Measurements from ENCODE around the gene PDGFB. TPM values are rescaled to one million over a fixed set of nuclear protein-coding genes. Genes with fewer than 3 reads are reported as not detected.

PDGFB gene
- total and polyA plus RNA-seq, 8 donors, result 1.2 to 58.5 (median 3.9) TPM

- intact Hi-C loops (cut with DNase I; ENCODE audit: low total_unique reads), result no loop called here
- H3K4me1 ChIP-seq, result peaks cover 0 to 25% (median 13%) of the 10 kb centered on the region in 4 donors
- 61 to 87% (median 83%) methylated on average over 5 to 9 of the region's 9 CpGs for WGBS, 5 donors
- H3K36me3 ChIP-seq, result no peaks in the 10 kb centered on the region
- DNase-seq, result no peak
- TF ChIP-seq POLR2A (IDR thresholded peaks at IDR 0.05) (no peak), POLR2AphosphoS5 (IDR thresholded peaks at IDR 0.05) (no peak), CTCF (IDR thresholded peaks at IDR 0.05) (no peak), EP300 (IDR thresholded peaks at IDR 0.05) (no peak)
- no peaks in the 10 kb centered on the region for H3K9me3 ChIP-seq
- H3K27me3 ChIP-seq, result peaks cover 0 to 17% (median 0%) of the 10 kb centered on the region in 3 donors
- no peak overlapping the region for H3K4me3 ChIP-seq
- no peak overlapping the region for H3K27ac ChIP-seq
Observed at GRCh38 chr22:39209756-39210155, 35.0 kb downstream of the PDGFB start.

- 80 to 84% (median 83%) methylated on average over 9 to 11 of the region's 11 CpGs for WGBS, 5 donors
- DNase-seq, result no peak
- H3K36me3 ChIP-seq, result no peaks in the 10 kb centered on the region
- H3K27me3 ChIP-seq, result peaks cover 0 to 3% (median 0%) of the 10 kb centered on the region in 3 donors
- H3K4me1 ChIP-seq, result peaks cover 0 to 17% (median 10%) of the 10 kb centered on the region in 4 donors
- H3K9me3 ChIP-seq, result no peaks in the 10 kb centered on the region
- H3K27ac ChIP-seq, result no peak overlapping the region
- TF ChIP-seq CTCF (IDR thresholded peaks at IDR 0.05) (no peak), EP300 (IDR thresholded peaks at IDR 0.05) (no peak), POLR2A (IDR thresholded peaks at IDR 0.05) (no peak), POLR2AphosphoS5 (IDR thresholded peaks at IDR 0.05) (no peak)
- no peak overlapping the region for H3K4me3 ChIP-seq
- intact Hi-C loops (cut with DNase I; ENCODE audit: low total_unique reads), result no loop called here
Observed at GRCh38 chr22:39208013-39208680, 36.6 kb downstream of the PDGFB start.

- Histone ChIP-seq H3K4me3 (no peak overlapping the region), H3K36me3 (no peaks in the 10 kb centered on the region), H3K9me3 (no peaks in the 10 kb centered on the region), H3K4me1 (peaks cover 0 to 23% (median 10%) of the 10 kb centered on the region in 4 donors), H3K27me3 (peaks cover 0 to 3% (median 0%) of the 10 kb centered on the region in 3 donors), H3K27ac (peak overlapping the region in 1 of 5 donors; percentile 25)
- TF ChIP-seq POLR2A (IDR thresholded peaks at IDR 0.05), result no peak
- no peak for TF ChIP-seq POLR2AphosphoS5 (IDR thresholded peaks at IDR 0.05)
- TF ChIP-seq CTCF (IDR thresholded peaks at IDR 0.05), result no peak
- no peak for TF ChIP-seq EP300 (IDR thresholded peaks at IDR 0.05)
- intact Hi-C loops (cut with DNase I; ENCODE audit: low total_unique reads), result no loop called here
- peak; percentile 48 to 60 for DNase-seq
- WGBS, 5 donors, result 43 to 68% (median 48%) methylated on average over 14 to 15 of the region's 15 CpGs
Observed at GRCh38 chr22:39207141-39208012, 37.4 kb downstream of the PDGFB start.

- no peak overlapping the region for H3K4me3 ChIP-seq
- intact Hi-C loops (cut with DNase I; ENCODE audit: low total_unique reads), result no loop called here
- no peaks in the 10 kb centered on the region for H3K36me3 ChIP-seq
- 83 to 93% (median 92%) methylated on average over 5 to 7 of the region's 7 CpGs for WGBS, 5 donors
- TF ChIP-seq CTCF (IDR thresholded peaks at IDR 0.05), result no peak
- no peak for TF ChIP-seq POLR2AphosphoS5 (IDR thresholded peaks at IDR 0.05)
- H3K9me3 ChIP-seq, result no peaks in the 10 kb centered on the region
- no peak for DNase-seq
- H3K27me3 ChIP-seq, result no peaks in the 10 kb centered on the region
- peaks cover 0 to 23% (median 10%) of the 10 kb centered on the region in 4 donors for H3K4me1 ChIP-seq
- no peak overlapping the region for H3K27ac ChIP-seq
Observed at GRCh38 chr22:39206491-39206890, 38.3 kb downstream of the PDGFB start.
